Measurements from ENCODE around the gene ZNF692.

ZNF692 gene

GRCh38 chr1:248825136-248825535 is 33.7 kb downstream of the ZNF692 start:
- no peak for DNase-seq (ENCODE audit: low read depth in 2 of 2)

- DNase-seq (ENCODE audit: low read depth in 2 of 2), result no peak
Observed at GRCh38 chr1:248824701-248825100, 34.2 kb downstream of the ZNF692 start.

- no peak for DNase-seq (ENCODE audit: low read depth in 2 of 2)
Observed at GRCh38 chr1:248824301-248824700, 34.6 kb downstream of the ZNF692 start.

- DNase-seq (ENCODE audit: low read depth in 2 of 2), result no peak
Observed at GRCh38 chr1:248823517-248824001, 35.3 kb downstream of the ZNF692 start.

- no peak for DNase-seq (ENCODE audit: low read depth in 2 of 2)
Observed at GRCh38 chr1:248822148-248823032, 36.5 kb downstream of the ZNF692 start.

- no peak for DNase-seq (ENCODE audit: low read depth in 2 of 2)
Observed at GRCh38 chr1:248821641-248822040, 37.2 kb downstream of the ZNF692 start.

GRCh38 chr1:248821101-248821500 is 37.8 kb downstream of the ZNF692 start:
- DNase-seq (ENCODE audit: low read depth in 2 of 2), result no peak

GRCh38 chr1:248820041-248820585 is 38.8 kb downstream of the ZNF692 start:
- no peak for DNase-seq (ENCODE audit: low read depth in 2 of 2)

- no peak for DNase-seq (ENCODE audit: low read depth in 2 of 2)
Observed at GRCh38 chr1:248818505-248819374, 40.1 kb downstream of the ZNF692 start.

- no peak for DNase-seq (ENCODE audit: low read depth in 2 of 2)
Observed at GRCh38 chr1:248817065-248817464, 41.8 kb downstream of the ZNF692 start.

- no peak for DNase-seq (ENCODE audit: low read depth in 2 of 2)
Observed at GRCh38 chr1:248816042-248816851, 42.6 kb downstream of the ZNF692 start.

- no peak for DNase-seq (ENCODE audit: low read depth in 2 of 2)
Observed at GRCh38 chr1:248815407-248816034, 43.4 kb downstream of the ZNF692 start.

- no peak for DNase-seq (ENCODE audit: low read depth in 2 of 2)
Observed at GRCh38 chr1:248814351-248814750, 44.5 kb downstream of the ZNF692 start.

- DNase-seq (ENCODE audit: low read depth in 2 of 2), result no peak
Observed at GRCh38 chr1:248813546-248813945, 45.3 kb downstream of the ZNF692 start.

- DNase-seq (ENCODE audit: low read depth in 2 of 2), result no peak
Observed at GRCh38 chr1:248812736-248813425, 46.0 kb downstream of the ZNF692 start.

GRCh38 chr1:248811514-248812490 is 47.1 kb downstream of the ZNF692 start:
- no peak for DNase-seq (ENCODE audit: low read depth in 2 of 2)

GRCh38 chr1:248810727-248811513 is 48.0 kb downstream of the ZNF692 start:
- no peak for DNase-seq (ENCODE audit: low read depth in 2 of 2)

- DNase-seq (ENCODE audit: low read depth in 2 of 2), result no peak
Observed at GRCh38 chr1:248810000-248810726, 48.7 kb downstream of the ZNF692 start.
